Measurements from ENCODE around the gene CPLX1.

Gene CPLX1

DNA sequence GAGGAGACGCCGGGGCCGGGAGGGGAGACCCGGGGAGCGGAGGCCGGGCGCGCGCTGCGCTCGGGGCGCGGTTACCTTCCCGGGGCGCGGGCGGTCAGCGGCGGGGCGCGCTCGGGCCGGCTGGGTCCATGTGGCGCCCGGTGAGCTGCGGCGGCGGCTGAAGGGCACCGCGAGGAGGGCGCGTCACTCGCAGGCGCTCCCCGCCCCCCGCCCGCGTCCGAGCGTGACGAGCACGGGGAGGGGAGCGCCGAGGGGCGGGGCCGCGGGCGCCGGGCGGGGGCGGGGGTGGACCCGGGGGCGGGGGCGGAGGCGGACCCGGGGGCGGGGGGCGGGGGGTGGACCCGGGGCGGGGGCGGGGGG is at the start of gene CPLX1:
Gene CPLX1, minus strand, starts transcription at position 159 of the 360 bp plus-strand sequence. CDS start 1,607 bp downstream, outside the sequence.
- DNase-seq: peak; percentile 50

DNA sequence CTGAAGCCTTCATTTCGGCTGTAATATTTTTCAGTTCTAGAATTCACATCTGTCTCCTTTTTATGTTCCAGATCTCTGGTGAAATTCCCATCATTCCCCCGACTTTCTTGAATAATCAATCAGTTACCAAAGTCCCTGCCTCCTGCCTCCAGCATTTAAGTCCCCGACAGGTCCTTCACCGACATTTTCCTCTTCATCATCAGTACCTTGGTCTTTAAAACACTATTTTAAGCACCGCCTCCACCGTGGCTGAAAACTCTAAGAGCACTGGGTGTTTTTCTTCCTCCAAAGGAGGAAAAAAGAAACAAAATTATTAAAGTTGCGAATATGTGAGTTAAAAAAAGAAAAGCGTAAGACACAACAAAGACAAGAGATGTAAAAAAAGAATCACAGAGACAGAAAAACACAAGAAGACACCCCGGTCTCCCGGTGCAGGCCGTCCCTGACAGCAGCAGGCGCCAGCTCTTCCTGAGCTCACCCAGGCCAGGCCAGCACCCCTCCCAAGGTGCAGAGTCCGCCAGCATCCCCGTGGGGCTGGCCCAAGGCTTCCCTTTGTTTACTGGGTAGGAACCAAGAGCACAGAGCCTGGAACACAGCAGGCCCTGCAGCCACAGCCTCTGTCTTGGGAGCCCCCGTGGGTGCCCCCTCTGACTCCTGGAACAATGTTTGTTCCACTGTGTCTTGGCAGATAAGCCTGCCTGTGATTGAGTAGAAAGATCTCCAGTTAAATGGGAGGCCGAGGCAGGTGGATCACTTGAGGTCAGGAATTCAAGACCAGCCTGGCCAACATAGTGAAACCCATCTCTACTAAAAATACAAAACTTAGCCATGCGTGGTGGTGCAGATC is 49.3 kb upstream of the CPLX1 start:
- DNase-seq: no peak

DNA sequence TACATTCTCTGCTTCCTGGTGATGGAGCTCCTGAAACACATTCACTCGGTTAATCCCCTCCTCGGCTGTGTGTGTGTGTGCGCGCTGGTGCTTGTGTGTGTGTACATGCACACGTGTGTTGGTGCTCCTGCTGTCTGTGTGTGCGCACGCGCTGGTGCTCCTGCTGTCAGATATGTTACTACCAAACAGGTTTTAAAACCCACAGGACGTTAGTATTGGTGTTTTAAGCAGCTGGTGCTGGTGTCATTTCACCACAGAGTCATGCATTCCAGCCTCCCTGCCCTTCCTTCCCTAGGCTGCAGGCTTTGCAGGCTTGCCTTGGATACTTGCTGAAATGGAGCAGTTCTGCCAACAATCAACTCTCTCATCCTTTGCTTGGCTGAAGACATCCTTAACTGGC is 48.1 kb upstream of the CPLX1 start:
- DNase-seq: no peak

DNA sequence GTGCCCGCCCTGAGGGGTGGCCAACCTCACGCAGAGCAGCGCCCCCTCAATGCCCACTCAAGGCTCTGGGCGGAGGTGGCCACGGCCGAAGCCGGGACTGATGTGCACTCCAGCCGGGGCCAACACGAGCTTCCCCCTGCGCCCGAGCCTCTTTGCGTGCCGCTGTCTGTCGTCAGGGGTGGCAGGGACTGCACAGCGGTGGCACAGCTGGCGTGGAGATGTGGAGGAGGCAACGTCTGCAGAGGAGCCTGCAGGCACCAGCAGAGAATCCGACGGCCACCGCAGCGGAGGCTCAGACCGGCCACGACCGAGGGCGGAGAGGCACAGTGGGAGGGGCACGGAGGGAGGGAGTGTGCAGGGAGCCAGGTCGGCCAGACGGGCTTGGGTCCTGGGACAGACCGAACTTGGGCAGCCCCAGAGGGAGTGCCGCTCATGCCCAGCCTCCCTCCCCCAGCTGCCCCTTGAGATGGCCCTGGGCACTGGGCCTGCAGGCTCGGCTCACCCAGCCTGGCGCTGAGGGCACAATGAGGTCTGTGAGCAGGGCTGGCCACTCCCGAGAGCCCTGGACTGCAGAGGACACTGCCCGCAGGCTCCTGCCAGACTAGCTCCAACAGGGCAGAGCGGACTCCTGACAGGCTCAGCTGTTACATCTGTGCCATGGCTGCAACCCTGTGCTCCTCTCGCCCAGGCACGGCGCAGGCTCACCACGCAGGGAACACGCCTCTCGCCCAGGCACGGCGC is 46.5 kb upstream of the CPLX1 start:
- DNase-seq: no peak

DNA sequence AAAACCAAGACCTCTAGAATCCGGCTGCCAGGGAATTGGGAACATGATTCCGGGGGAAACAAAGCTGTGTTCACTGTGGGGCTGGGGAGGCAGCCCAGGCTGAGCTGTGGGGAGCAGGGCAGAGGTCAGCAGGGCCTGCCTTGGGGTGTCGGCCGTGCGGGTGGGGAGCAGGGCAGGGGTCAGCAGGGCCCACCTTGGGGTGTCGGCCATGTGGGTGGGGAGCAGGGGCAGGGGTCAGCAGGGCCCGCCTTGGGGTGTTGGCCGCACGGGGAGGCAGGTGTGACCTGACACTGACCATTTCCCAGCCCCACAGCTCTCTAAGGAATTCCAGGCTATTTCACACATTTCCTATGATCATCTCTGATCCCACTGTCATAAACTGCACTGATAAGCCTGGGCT is 45.6 kb upstream of the CPLX1 start:
- DNase-seq: no peak

DNA sequence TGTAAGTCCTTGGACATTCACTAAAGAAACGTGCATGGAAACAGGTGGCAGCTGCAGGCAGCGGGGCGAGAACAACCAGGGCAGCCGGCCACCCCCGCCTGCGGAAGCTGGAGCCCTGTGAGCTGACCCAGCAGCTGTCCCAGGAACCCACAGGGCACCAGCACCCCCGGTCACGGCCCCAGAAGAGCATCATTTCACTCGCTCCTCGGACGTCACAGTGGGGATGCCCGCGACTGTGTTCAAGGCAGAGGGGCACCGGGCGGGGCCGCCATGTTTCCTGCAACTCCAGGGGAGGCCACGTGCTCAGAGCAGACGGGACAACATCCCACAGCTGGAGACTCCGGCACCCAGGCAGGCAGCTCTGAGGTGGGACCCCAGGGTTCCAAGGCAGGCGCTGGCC is 45.0 kb upstream of the CPLX1 start:
- no peak for DNase-seq

DNA sequence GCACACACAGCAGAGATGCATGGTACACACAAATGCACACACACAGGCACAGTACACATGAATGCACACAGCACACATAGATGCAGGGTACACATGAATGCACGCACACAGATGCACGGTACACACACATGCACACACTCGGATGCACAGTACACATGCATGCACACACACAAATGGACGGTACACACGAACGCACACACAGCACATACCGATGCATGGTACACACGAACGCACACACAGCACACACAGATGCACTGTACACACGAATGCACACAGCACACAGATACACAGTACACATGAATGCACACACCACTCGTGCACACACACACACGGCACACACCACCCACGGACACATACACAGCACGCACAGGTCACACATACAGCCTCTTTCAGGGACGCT is 43.8 kb upstream of the CPLX1 start:
- no peak for DNase-seq

DNA sequence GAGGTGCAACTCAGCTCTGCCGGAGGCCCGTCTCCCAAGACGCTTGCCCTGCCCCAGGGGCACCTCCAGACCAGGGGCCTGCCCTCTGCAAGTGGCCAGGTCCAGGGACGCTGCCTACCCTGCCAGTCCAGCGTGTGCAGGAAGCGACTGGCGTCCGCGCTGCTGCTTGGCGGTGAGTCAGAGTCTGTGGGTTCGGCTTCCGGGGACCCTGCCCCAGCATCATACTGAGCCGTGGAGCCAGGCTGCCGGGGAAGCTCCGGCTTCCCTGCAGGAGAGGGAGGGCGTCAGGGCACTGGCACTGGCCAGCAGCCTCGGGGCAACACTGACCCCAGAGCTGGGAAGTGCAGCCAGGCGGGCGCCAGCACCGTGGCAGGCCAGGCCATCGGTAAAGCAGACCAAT is 42.5 kb upstream of the CPLX1 start:
- no peak for DNase-seq

DNA sequence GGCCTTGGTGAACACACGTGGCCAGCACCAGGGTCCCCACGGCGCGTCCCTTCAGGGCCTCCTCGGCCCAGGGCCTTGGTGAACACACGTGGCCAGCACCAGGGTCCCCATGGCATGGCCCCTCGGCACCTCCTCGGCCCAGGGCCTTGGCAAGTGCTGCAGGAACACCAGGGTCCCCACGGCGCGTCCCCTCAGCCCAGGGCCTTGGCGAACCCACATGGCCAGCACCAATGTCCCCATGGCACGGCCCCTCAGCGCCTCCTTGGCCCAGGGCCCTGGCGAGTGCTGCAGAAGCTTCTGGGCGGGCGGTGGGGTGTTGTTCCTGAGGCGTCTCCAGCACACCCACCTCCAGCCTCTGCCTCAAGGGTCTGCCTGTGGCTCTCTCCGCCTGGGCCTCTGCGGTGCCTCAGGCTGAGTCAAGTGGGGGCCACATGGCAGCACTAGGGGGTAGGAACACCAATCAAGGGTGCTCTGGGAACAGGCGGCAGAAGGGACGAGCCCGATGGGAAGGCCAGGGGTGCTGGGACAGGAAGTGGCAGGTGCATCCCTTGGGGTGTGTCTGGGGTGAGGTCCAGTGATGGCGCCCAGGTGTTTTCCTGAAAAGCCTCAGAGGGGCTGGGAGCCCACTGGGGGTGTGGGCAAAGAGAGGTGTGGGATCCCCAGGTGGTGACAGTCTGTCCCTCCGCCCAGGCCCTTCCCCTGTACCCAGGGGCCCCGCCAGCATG is 41.8 kb upstream of the CPLX1 start:
- no peak for DNase-seq

DNA sequence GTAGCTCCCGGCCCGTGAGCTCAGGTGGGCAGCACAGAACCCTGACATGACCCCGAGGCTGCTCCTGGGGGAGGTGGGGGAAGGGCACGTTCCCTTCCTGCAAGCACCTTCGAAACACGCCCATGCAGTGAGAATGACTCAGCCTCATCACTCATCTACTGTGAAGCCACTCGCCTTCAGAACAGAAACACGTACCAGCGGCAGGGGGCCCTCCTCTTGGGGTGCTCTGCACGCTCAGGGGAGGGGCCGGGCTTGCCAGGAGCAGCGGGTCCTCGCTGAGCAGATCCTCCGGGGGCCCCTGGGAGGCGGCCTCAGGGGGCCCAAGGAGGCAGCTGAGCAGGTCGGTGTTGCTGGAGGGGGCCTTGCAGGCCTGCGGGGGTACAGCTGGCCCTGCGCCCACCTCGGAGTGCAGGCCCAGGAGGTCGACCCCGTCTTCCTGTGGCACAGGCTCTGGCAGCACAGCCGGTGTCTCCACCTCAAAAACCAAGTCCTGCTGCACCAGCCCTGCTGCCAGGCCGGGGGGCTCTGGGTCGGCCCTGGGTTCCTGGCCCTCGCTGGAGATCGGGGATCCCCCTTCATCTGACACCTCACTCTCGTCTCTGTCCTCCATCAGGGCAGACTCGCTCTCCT is 40.9 kb upstream of the CPLX1 start:
- no peak for DNase-seq

DNA sequence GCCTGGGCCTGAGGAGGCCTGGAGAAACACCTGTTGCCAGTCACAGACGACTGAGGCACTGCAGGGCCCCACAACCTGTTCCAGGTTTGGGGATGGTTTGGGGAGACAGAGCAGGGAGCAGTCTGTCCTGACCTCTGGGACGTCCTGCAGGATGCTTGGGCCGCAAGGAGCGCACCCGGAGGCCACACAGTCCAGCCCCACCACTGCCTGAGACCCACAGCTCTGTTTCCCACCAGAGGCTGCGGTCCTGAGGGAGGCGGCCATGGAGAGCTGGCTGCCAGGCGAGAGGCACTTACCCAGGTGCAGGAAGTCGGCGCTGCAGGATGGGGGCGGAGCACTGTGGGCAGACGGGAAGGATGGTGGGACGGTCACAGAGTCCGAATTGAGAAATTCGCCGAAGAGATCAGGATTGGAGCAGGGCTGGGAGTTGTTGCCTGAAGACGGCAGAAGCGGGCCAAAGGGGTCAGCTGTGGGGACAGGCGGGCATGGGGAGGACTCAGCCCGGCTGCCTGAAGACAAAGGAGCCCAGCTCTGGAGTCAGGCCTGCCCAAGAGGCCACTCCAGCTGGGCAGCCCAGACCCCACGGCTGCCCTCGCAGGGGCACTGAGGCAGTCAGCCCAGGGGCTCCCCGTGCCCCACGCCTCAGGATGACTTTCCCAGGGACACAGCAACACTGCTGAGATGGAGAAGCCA is 40.3 kb upstream of the CPLX1 start:
- DNase-seq: no peak

DNA sequence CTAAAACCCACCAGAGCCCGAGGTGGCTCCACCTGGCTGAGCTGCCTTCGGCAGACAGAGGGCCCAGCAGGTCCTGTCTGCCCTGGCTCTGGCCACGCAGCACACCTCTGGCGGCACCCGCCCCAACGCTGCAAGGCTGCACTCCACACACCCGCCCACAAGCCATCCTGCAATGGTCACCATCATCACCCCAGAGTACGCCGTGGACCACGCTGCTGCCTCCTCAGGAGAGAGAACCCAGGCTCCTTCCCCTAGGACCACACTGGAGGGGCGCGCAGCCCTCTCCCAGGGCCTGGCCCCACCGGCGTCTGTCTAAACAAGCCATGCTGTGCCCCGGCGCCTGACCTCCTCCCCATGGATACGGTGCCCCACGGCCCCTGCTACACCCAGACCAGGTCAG is 39.6 kb upstream of the CPLX1 start:
- DNase-seq: no peak

DNA sequence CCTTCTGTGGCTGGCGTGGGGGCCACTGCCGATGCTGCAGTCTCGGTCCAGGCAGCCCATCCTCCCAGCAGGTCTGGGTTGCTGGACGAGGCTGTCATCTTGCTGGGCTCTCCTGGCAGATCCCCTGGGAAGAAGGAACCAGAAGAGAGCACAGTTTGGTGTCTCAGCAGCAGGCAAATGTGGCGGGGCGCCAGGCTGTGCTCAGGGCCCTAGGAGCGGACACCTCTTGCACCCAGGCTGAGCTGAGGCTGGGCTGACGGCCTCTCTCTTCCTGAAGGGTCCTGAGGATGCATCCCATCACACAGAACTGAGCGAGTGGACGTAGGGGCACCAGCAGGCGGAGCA is 39.2 kb upstream of the CPLX1 start:
- no peak for DNase-seq

DNA sequence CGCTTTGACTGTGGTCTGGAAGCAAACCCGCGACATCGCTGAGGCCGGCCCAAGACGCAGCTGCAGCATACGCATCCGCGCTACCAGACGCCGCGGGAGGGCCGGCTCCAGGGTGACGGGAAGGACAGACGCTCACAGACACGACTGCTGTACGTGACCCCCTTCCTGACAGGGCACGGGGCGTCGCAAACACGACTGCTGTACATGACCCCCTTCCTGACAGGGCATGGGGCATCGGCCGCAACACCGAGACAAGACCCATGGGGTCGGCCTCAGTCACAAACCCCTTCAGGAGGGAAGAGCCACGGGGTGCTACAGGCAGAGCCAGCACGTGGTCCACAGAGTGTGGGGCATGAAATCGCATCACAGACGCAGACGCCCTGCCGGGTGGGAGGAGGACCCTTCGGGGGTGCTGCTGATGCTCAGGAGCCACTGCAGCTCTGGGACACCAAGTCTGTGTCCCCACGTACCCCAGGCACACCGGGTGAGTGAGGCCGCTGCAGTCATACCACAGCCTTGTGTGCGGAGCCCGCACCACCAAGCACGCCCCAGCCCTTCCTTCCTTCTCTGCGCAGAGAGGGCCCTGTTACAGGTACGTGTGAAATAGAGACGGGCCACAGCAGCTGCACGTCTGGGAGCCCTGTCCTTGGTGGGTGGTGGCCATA is 38.7 kb upstream of the CPLX1 start:
- no peak for DNase-seq

DNA sequence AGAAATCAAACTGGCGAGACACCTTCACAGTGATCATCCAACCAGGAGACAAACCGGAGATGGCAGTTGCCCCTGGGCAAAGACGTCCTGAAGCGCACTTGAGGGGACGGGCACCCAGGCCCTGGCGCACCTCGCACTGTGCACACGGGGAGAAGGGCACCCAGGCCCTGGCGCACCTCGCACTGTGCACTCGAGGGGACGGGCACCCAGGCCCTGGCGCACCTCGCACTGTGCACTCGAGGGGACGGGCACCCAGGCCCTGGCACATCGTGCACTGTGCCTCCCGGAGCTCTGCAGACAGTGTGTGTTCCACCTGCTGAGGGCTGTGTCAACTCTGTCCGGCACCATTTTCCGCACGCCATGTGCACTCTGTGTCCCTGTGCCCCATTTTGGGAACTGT is 34.6 kb upstream of the CPLX1 start:
- DNase-seq: no peak

DNA sequence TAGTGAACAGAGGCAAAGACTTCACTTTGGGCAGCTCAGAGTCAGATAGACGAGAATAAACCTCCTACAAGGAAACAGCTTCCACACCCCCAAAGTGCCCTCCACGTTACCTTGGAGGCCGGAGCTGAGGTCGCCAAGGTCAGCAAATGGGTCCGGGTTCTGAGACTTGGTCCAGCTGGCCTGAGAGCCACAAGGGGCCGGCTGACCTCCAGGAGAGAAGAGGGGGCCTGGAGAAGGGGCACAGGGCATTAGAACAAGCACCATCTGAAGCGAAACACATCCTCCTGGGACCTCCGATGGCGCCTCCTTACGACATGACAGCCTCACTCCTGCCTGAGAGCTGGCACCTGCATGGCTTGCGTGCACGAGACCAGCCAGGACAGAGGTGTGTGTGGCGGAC is 33.6 kb upstream of the CPLX1 start:
- DNase-seq: no peak

DNA sequence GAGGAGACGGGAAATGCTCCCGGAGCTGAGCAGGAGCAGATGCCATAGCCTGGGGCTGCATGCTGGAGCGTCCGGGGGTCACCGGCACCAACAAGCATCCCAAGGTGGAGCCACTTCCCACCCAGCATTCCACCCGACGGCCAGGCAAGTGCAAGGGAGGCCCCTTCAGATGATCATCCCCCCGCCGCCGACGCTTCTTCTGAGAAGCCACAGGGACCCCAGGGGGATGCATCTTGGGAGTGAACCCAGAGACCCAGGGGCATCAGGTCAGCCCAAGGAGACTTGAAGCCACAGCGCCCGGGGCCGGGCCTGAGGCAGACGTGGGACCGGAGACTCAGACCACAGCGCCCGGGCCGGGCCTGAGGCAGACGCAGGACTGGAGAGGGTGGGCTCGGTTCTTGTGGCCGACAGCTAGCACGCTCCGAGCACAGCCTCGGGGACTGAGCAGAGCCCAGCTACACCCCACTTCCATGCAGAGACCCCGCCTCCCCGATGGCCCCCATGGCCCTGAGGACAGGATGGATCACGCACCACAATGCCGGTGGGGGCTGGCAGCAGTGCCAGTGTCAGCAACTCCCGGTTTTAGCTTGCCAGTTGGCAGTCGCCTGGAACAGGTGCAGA is 33.0 kb upstream of the CPLX1 start:
- DNase-seq: no peak

DNA sequence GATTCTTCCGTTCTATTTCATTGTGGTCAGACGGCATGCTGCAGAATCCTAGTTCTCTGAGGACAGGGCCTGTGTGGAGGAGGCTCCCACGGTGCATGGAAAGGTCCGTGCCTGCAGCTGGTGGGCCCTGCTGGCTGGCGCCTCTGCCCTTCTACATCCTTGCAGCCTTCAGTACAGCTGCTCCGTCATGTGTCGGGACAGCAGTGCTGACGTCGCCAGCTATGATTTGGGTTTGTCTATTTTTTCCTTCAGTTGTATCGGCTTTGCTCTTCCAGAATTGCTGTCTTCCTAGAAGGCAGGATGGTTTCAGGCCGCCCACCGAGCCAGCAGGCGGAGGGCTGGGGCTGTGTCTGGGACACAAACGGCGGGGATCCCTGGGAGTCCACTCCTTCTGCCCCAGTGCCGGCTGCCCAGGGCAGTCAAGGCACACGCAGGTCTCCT is 32.1 kb upstream of the CPLX1 start:
- DNase-seq: no peak

DNA sequence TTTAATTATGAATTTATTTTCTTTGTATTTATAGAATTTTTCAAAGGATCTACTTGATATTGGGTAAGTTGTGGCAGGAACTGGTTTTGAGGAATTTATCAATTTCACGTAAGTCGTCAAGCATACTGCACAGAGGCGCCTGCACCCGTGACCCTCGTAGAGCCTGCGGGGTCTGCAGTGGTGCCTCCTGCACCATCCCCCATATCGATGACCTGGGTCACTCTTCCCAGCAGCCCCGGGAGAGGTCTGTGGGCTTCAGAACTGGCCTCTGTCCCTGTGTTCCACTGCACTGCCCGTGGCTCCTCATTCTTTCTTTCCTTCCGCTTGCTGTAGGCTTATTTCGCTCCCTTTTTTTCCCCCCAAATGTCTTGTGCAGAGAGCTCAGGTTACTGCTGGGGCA is 31.5 kb upstream of the CPLX1 start:
- DNase-seq: no peak

DNA sequence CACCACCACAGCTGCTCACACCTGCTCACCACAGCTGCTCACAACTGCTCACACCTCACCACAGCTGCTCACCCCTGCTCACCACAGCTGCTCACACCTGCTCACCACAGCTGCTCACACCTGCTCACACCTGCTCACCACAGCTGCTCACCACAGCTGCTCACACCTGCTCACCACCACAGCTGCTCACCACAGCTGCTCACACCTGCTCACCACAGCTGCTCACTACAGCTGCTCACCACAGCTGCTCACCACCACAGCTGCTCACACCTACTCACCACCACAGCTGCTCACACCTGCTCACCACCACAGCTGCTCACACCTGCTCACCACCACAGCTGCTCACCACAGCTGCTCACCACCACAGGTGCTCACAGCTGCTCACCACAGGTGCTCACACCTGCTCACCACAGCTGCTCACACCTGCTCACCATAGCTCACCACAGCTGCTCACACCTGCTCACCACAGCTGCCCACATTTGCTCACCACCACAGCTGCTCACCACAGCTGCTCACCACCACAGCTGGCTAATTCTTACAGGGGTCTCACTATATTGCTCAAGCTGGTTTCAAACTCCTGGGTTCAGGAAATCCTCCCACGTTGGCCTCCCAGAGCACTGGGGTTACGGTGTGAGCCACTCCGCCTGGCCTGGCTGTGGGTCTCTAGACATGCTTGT is 30.4 kb upstream of the CPLX1 start:
- no peak for DNase-seq

DNA sequence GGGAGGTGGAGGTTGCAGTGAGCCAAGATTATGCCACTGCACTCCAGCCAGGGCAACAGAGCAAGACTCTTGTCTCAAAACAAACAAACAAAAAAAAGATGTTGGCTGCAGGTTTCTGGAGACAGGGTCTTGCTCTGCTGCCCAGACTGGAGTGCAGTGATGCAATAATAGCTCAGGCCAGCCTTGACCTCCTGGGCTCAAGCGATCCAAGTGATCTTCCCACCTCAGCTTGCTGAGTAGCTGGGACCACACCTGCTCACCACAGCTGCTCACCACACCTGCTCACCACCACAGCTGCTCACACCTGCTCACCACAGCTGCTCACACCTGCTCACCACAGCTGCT is 29.9 kb upstream of the CPLX1 start:
- no peak for DNase-seq
